WTC11 (cell line): ENCODE data around the gene C17orf113.

ENCODE experiments used
- E2F4 ChIP-seq: sonication (generic); formaldehyde crosslinking; IDR thresholded peaks from 2 replicates; pipeline ENCODE4 v1.8.1; 2022; ENCODE audit warnings: low read depth, mild to moderate bottlenecking, moderate library complexity, missing genetic modification reagents, borderline replicate concordance
- GABPB1 ChIP-seq: sonication (generic); formaldehyde crosslinking; IDR thresholded peaks from 2 replicates; pipeline ENCODE4 v1.8.1; 2023; ENCODE audit warnings: mild to moderate bottlenecking, missing genetic modification reagents
- NR3C1 ChIP-seq: sonication (generic); formaldehyde crosslinking; conservative IDR thresholded peaks from 2 replicates; pipeline ENCODE4 v1.8.1; 2023; ENCODE audit warnings: low read depth, mild to moderate bottlenecking, missing genetic modification reagents
- TF ChIP-seq, protein P1 (sequence below): fragments of 200-600 bp; IDR thresholded peaks from 2 replicates; pipeline ENCODE4 v1.8.0; 2022; ENCODE audit warnings: antibody characterized with exemption
- TF ChIP-seq, protein P2 (sequence below): fragments of 250-450 bp; sonication (Bioruptor Pico); conservative IDR thresholded peaks from 2 replicates; pipeline ENCODE4 v1.9.0; 2021; ENCODE audit warnings: mild to moderate bottlenecking
- TF ChIP-seq, protein P3 (sequence below): sonication (generic); formaldehyde crosslinking; IDR thresholded peaks from 2 replicates; pipeline ENCODE4 v1.8.1; 2022; ENCODE audit warnings: low read depth, missing genetic modification reagents, borderline replicate concordance
- TF ChIP-seq, protein P4 (sequence below): sonication (generic); formaldehyde crosslinking; IDR thresholded peaks from 2 replicates; pipeline ENCODE4 v1.8.0; 2022; ENCODE audit warnings: mild to moderate bottlenecking, missing genetic modification reagents

GRCh38 chr17:42002792-42003301, 47.6 kb downstream of the C17orf113 start:
- TF ChIP-seq, protein P1, sequence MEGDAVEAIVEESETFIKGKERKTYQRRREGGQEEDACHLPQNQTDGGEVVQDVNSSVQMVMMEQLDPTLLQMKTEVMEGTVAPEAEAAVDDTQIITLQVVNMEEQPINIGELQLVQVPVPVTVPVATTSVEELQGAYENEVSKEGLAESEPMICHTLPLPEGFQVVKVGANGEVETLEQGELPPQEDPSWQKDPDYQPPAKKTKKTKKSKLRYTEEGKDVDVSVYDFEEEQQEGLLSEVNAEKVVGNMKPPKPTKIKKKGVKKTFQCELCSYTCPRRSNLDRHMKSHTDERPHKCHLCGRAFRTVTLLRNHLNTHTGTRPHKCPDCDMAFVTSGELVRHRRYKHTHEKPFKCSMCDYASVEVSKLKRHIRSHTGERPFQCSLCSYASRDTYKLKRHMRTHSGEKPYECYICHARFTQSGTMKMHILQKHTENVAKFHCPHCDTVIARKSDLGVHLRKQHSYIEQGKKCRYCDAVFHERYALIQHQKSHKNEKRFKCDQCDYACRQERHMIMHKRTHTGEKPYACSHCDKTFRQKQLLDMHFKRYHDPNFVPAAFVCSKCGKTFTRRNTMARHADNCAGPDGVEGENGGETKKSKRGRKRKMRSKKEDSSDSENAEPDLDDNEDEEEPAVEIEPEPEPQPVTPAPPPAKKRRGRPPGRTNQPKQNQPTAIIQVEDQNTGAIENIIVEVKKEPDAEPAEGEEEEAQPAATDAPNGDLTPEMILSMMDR, result no peak
- TF ChIP-seq, protein P2, sequence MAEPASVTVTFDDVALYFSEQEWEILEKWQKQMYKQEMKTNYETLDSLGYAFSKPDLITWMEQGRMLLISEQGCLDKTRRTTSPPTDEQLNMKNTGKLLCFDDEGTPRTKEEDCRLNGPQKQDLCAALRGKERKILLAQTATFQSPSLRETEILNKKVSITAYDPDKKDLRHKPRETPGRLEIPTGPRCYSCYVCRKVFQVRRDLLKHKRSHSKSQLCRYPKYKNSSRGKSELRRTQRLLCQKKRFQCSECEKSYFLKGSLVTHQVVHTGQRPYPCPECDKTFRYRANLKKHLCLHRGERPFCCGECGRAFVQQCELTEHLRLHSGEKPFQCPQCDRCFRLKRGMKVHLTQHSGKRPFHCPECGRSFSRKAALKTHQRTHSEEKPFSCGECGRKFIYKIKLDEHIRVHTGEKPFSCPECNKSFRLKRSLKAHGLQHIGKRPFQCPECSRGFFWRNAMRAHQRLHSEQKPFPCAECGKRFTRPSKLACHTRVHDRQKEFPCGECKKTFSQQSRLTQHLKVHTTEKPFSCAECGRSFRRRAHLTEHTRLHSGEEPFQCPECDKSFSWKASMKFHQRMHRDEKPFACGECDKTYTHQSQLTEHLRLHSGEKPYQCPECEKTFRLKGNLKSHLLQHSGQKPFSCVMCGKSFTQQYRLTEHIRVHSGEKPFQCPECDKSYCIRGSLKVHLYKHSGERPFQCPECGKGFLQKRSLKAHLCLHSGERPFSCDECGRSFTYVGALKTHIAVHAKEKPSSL (CRISPR knock-in tag), result no peak
- TF ChIP-seq GABPB1 (CRISPR knock-in tag) (no peak), NR3C1 (CRISPR knock-in tag) (no peak), E2F4 (CRISPR knock-in tag) (no peak)
- TF ChIP-seq, protein P3, sequence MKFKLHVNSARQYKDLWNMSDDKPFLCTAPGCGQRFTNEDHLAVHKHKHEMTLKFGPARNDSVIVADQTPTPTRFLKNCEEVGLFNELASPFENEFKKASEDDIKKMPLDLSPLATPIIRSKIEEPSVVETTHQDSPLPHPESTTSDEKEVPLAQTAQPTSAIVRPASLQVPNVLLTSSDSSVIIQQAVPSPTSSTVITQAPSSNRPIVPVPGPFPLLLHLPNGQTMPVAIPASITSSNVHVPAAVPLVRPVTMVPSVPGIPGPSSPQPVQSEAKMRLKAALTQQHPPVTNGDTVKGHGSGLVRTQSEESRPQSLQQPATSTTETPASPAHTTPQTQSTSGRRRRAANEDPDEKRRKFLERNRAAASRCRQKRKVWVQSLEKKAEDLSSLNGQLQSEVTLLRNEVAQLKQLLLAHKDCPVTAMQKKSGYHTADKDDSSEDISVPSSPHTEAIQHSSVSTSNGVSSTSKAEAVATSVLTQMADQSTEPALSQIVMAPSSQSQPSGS (CRISPR knock-in tag), result no peak
- TF ChIP-seq, protein P4, sequence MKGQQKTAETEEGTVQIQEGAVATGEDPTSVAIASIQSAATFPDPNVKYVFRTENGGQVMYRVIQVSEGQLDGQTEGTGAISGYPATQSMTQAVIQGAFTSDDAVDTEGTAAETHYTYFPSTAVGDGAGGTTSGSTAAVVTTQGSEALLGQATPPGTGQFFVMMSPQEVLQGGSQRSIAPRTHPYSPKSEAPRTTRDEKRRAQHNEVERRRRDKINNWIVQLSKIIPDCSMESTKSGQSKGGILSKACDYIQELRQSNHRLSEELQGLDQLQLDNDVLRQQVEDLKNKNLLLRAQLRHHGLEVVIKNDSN, result no peak
